NCI-H345 (cell line): ENCODE measurements around the gene CCR5.
"Not testable (repeated sequence)": the region's sequence is repeated elsewhere in the genome, so short reads cannot be mapped to it uniquely, and the experiment has no call there.

ENCODE experiments used
- DNase-seq: peaks from one replicate; lab custom pipeline; 2025; lab: John Stamatoyannopoulos, UW

Gene CCR5

DNA sequence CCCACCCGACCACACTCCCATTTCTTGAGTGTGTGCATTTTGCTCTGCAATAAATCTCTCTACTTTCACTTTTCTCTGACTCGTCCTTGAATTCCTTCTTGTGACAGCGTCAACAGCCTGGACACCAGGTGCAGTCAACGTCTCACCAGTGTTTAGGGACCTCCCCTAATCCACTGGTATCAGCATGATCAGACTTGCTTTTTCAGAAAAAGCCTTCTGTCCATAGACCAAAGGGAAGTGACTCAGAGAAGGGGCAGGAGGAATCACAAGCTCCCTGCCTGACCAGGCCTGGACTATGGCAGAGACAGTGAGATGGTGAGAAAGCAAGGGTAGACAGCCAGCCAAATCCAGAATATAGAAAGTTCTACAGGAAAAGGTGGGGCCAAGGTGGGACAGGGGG is 15.5 kb downstream of the CCR5 start:
- DNase-seq, result peak; percentile 7

DNA sequence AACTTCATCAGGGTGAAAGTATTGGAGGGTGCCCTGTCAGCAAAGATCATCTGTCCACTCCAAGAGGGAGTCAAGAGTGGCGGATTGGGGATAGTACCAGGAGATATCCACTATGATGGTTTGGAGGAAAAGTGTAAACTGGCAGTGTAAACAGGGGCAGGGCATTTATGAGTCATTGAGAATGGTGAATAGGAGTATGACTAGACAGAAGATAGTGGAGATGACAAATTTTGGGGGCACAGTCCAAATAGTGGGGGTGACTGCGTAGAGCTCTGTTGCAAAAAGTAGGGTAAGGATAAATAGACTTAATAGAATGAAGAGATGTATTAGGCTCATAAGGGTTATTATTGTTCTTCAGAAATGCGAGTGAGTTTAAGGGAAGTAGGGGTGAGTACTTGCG is 18.1 kb downstream of the CCR5 start:
- DNase-seq, result not testable (repeated sequence)

DNA sequence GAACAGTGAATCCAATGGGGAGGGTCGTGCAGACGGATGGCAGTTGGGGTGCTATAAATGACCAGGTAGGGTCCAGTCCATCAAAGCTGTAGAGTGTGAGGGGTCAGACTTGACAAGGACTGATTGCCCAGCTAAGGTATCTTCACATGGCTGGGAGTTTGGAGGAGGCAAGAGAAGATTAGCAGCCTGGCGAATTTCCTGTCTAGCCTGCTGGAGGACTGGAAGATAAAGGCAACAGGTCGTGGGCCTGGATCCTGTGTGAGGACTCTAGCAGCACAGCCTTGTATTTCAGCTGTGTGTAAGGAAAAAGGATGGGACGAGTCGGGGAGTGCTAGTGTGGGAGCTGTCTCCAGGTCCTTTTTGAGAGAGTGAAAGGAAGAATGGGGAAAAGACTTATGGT is 18.6 kb downstream of the CCR5 start:
- DNase-seq, result no peak

- DNase-seq, result not testable (repeated sequence)
Observed at GRCh38 chr3:46391526-46391925, 20.8 kb downstream of the CCR5 start.

DNA sequence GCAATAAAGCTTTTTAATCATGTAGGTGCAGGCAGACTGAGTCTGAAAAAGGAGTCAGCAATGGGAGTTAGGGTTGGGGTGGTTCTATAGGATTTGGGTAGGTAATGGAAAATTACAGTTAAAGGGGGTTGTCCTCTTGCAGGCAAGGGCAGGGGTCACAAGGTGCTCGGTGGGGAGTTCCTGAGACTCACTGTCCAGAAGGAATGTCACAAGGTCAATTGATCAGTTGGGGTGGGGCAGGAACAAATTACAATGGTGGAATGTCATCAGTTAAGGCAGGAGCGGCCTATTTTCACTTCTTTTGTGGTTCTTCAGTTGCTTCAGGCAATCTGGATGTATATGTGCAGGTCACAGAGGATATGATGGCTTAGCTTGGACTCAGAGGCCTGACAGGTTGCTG is 22.3 kb downstream of the CCR5 start:
- DNase-seq, result no peak

- DNase-seq, result no peak
Observed at GRCh38 chr3:46393554-46394434, 23.0 kb downstream of the CCR5 start.

DNA sequence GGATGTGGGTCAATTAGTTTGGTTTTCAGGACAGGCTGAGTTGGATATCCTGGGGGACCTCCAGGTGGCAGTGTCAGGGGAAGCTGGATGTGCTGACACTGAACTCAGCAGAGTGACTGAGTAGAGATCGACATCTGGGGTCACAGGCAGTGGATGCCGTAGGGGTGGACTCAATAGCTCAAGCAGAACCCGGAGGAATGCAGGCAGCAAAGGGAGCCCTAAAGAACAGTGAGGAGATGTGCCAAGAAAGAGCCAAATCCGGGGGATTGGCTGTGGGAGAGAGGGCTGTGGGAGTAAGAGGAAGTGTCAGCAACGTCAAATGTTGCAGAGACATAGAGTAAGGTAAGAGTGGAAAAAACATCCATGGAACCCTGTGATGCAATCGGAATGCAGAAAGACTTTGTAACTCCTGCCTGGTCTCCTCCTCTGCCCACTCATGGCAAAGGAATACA is 24.5 kb downstream of the CCR5 start:
- DNase-seq, result no peak

- no peak for DNase-seq
Observed at GRCh38 chr3:46395766-46396530, 25.2 kb downstream of the CCR5 start.

DNA sequence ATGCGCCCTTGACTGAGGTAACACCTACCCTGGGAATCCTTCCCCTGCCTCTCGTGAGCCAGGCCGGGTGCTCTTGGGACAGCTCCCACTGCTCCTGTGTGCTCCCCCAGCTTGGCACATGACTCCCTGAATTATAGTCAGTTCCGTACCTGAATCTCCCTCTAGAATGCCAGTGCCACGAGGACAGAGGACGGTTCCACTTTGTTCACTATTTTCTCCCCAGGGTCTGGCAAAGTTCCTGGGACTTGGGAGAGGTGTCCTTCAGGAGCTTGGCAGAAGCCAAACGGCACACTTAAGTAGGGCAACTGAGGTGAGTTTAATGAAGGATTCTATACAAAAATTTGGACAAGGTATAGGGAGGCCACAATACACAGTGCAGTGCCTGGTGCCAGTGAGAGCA is 26.4 kb downstream of the CCR5 start:
- DNase-seq, result no peak

DNA sequence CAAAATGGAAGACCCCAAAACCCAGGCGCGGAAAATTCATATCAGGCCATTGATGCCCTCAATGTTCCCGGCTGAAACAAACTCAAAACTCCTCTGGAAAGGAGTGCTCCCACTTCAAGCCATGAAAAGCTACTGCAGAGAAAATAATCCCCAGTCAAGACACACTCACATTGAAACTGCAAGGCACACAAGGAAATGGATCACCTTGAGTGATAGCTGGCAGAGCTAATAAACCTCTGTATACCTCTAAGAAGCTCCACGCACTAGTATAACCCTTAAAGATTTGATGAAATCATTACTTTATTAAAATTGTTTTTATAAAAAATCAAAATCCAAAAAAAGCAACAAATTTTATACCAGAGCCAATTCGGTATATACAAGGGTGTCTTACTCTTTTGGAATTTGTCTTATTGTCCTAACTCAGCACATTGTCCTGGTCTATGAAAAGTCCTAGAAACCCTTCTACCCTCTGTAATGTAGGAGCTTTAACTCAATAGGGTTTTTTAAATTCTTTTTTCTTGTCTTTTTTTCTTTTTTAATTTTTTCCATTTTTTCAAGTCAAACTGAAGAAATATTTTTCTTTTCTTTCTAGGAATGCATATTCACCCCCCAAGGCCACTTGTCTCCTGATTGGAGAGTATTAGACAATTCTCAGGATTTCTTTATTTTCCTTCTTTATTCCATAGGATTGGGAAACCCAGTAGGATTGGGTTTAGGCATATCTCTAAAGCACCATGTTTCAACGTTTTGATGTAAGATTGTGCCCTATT is 27.6 kb downstream of the CCR5 start:
- no peak for DNase-seq

DNA sequence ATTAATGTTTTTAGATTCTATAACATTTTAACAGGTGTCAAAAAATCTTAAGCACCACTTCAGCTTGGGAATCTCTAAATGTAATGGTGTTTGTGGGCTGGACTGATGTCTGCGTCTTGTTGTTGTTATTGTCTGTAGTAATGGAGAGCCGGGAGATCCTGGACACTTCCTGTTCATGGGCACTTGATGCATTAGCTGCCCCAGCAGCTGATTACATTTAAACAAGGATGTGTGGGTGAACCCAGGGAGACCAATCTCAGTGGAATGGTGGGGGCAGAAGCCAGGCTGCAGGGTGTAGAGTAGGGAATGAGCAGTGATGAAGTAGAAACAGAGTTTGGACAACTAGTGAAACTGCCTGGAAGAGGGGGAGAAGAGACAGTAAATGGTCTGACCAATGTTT is 28.4 kb downstream of the CCR5 start:
- DNase-seq, result no peak

GRCh38 chr3:46399557-46399956 is 28.8 kb downstream of the CCR5 start:
- DNase-seq, result no peak

GRCh38 chr3:46400000-46400734 is 29.4 kb downstream of the CCR5 start:
- DNase-seq, result no peak

DNA sequence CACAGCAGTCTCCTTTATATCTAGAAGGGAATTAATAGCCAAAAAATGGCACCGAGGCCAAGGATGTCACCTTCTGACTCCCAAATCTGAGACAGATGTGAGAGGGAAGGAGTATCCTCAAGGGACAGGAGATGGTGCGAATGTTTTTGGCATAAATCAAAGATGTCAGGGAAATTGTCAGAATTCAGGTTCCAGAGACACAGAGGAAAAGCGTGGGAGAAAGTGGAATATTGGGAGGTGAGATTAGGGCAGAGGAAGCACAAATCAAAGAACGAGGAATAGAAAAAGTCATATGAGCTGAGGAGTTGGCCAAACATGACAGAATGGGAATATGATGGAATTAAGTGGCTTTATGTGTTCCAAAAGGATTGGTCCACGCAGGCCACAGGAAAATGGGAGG is 30.1 kb downstream of the CCR5 start:
- no peak for DNase-seq

DNA sequence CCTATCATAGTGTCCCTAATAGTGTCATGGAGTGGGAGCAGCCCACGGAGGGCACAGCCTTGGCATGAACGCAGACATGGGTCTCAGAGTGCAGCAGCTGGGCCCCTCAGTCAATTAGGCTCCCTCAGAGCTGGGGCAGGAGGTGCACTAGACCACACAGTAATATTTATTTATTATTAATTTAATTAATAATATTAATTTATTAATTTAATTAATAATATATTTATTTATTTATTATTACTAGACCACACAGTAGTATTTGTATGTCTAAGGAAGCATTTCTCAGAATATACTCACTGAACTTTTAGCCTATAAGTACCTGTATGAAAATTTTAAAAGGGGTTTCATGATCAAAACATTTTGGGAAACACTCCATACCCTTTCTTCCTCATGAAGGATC is 30.8 kb downstream of the CCR5 start:
- no peak for DNase-seq

DNA sequence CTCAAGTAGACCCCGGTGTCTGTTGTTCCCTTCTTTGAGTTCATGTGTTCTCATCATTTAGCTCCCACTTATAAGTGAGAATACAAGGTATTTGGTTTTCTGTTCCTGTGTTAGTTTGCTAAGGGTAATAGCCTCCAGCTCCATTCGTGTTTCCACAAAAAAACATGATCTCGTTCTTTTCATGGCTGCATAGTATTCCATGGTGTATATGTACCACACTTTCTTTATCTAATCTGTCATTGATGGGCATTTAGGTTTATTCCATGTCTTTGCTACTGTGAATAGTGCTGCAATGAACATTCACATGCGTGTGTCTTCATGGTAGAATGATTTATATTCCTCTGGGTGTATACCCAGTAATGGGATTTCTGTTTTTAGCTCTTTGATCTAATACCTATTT is 32.2 kb downstream of the CCR5 start:
- not testable (repeated sequence) for DNase-seq

DNA sequence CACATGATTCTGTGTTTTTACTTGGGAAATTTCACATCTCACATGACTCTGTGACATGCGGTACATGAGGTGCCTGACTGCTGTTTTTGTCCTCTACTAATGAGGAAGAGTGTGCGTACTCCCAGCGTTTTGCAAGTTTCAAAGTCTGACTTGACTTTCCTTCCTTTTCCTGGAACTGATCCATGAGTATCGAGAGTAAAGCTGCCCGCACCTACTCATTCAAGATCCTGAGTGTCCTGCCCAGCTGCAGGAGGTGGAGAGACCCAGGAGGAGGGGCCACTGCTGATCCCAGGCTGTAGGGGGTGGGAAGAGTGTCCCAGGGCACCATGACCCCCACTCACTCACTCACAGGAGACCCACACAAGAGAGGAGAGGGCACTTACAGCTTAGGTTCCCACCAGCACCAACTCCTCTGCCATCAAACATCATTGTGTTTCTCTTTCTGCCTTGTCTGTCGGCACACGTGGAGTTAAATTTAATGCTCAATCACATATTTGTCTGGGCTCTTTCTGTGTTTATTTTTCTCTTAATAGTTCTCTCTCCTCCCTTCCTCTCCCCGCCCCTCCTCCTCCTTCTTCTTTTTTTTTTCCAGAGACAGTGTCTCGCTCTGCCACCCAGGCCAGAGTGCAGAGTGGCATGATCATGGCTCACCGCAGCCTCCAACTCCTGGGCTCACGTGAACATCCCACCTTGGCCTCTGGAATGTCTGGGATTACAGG is 34.7 kb downstream of the CCR5 start:
- DNase-seq, result no peak

DNA sequence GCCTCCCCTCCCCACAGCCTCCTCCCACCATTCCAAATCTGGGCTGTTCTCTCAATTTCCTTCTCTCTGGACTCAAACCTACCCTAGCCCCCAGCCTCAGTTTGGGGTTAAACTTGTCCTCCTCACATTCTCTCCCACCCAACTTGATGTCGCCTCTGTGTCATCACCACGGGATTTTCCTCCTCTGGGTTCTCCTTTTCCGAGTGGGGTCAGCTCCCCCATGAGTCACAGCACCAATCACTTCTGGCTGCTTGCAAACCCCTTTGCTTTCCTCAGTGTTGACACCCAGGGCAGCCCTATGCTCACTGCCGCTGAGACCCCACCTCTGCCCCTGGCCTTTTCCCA is 35.7 kb downstream of the CCR5 start:
- no peak for DNase-seq

DNA sequence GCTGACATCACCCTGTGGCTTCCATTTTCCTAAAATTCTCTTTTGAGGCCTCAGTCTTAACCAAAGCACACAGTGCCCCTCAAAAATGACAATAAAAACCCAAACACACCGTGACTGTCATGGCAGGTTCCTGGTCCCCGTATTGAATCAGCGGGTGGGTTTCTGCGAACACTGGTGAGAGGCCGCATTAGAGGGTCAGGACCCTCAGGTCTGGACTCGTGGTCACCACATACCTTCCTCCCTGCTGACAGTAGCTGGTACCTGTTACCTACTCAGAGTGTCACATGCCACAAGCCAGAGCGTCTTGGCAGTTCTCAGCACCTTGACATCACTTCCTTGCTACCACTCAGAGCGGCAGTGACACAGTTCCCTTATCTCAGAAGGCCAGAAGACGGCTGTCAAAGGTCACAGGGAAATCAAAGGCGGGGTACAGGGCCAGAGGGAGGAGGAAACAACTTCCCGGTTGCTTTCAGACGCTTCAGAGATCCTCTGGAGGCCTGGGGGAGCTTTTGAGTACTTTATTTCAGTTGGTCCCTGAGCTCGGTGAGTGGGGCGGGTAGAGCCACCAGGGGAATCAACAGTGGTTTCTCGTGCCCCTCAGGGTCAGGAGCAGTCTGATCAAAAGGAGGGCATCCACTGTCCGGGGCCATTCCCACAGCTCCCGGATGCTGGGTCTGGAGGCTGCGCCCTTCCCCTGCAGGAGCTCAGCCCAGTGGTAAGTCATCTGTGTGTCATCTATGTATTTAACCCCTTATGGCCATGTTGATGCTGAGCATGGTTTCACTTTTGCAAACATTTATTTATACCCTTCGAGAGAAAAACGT is 36.3 kb downstream of the CCR5 start, which contains the start of the genes CCR5AS and CCRL2:
CCR5AS (minus strand) TSS at position 279 of the 824 bp plus-strand sequence.
CCRL2 (plus strand) TSS at position 472 of the 824 bp plus-strand sequence. CDS start 821 bp downstream, outside the sequence.
- DNase-seq, result no peak

- no peak for DNase-seq
Observed at GRCh38 chr3:46407970-46408369, 37.2 kb downstream of the CCR5 start.
